Colonic mucosa (tissue), 4 donors: ENCODE results near the gene SOBP. TPM values are rescaled to one million over a fixed set of nuclear protein-coding genes. Genes with fewer than 3 reads are reported as not detected.
A peak's percentile ranks its signal among the peaks of the same experiment; 100 is the strongest.
"Not testable (repeated sequence)": the region's sequence is repeated elsewhere in the genome, so short reads cannot be mapped to it uniquely, and the experiment has no call there.

Experiments used
- DNase-seq: peaks from one replicate; pipeline ENCODE4 v3.0.0-alpha.2; 2020
- H3K27ac ChIP-seq: fragments of 200-600 bp; one replicate; pipeline ENCODE4 v1.8.0; 2021
- H3K27me3 ChIP-seq: fragments of 200-600 bp; one replicate; pipeline ENCODE4 v1.8.0; 2021
- H3K36me3 ChIP-seq: fragments of 200-600 bp; one replicate; pipeline ENCODE4 v1.8.0; 2021
- H3K4me1 ChIP-seq: fragments of 200-600 bp; one replicate; pipeline ENCODE4 v1.8.0; 2021; ENCODE audit warnings: mild to moderate bottlenecking
- H3K4me3 ChIP-seq: fragments of 200-600 bp; one replicate; pipeline ENCODE4 v1.8.0; 2021
- H3K9ac ChIP-seq, 2 donors: one replicate each; pipeline ENCODE4 v1.7.0; 2013; ENCODE audit warnings: control low read depth in 2 of 2, low read depth in 2 of 2, low read length in 2 of 2
- H3K9me3 ChIP-seq: fragments of 200-600 bp; one replicate; pipeline ENCODE4 v1.8.0; 2021
- intact Hi-C: fragments of 100-400 bp; cut with DNase I; formaldehyde crosslinking; loops from one replicate; pipeline ENCODE4 v1.14.1; 2022
- total RNA-seq, 2 donors: library from RNA; stranded (reverse); fragmentation: NEBNext Ultra II Directional in 1 of 2; extraction: Animal tissue kit (Norgen Biotek cat#: 25700) in 1 of 2; gene quantifications; one replicate each; pipeline ENCODE4 v1.2.1, GENCODE V29; 2021
- TF ChIP-seq, protein P1 (sequence below): fragments of 200-600 bp; IDR thresholded peaks from one replicate; pipeline ENCODE4 v1.8.0; 2022; ENCODE audit warnings: antibody characterized with exemption, mild to moderate bottlenecking
- donor health status: healthy.
- donor health status: DM: no; HTN: no; CAD: no.
- donor health status: DM: no; HTN: no; CAD: no.

SOBP gene
- total RNA-seq, 2 donors from 2014 or later: 0.67 to 3.4 TPM

GRCh38 chr6:107460083-107460631 lies 29.8 kb upstream of the SOBP start:
- Histone ChIP-seq H3K9me3 (no peaks in the 10 kb centered on the region), H3K4me1 (no peaks in the 10 kb centered on the region), H3K36me3 (no peaks in the 10 kb centered on the region), H3K27ac (peak overlapping the region; percentile 91), H3K27me3 (no peaks in the 10 kb centered on the region), H3K4me3 (peak overlapping the region; percentile 99), H3K9ac (peak overlapping the region; percentile 93 to 98)
- intact Hi-C loops: no loop called here
- DNase-seq: no peak
- TF ChIP-seq, protein P1, sequence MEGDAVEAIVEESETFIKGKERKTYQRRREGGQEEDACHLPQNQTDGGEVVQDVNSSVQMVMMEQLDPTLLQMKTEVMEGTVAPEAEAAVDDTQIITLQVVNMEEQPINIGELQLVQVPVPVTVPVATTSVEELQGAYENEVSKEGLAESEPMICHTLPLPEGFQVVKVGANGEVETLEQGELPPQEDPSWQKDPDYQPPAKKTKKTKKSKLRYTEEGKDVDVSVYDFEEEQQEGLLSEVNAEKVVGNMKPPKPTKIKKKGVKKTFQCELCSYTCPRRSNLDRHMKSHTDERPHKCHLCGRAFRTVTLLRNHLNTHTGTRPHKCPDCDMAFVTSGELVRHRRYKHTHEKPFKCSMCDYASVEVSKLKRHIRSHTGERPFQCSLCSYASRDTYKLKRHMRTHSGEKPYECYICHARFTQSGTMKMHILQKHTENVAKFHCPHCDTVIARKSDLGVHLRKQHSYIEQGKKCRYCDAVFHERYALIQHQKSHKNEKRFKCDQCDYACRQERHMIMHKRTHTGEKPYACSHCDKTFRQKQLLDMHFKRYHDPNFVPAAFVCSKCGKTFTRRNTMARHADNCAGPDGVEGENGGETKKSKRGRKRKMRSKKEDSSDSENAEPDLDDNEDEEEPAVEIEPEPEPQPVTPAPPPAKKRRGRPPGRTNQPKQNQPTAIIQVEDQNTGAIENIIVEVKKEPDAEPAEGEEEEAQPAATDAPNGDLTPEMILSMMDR: no peak

GRCh38 chr6:107466062-107466461 lies 23.9 kb upstream of the SOBP start:
- no peak overlapping the region for H3K4me3 ChIP-seq
- H3K36me3 ChIP-seq: no peaks in the 10 kb centered on the region
- no peaks in the 10 kb centered on the region for H3K9me3 ChIP-seq
- H3K4me1 ChIP-seq: no peaks in the 10 kb centered on the region
- H3K27ac ChIP-seq: no peak overlapping the region
- intact Hi-C loops: no loop called here
- no peak overlapping the region for H3K9ac ChIP-seq
- H3K27me3 ChIP-seq: no peaks in the 10 kb centered on the region
- DNase-seq: no peak
- TF ChIP-seq, protein P1: no peak

DNA sequence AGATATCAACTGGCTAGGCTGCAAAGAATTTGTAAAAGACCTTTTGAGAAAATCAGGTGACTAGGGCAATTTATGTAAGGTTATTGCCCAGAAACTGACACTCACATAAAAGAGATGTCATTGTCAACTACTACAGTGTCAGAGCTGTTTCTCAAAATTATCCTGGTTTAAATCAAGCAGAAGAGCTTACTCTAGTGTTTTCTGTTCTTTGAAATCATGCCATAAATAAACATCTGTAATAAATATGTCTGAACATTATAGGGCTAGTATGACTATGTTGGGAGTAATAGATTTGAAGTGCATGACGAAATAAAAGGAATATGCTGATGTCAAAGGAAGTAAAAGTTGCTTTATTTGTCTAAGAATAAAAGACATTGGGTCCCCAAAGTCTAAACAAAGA lies 19.6 kb upstream of the SOBP start:
- no peak overlapping the region for H3K27ac ChIP-seq
- H3K4me3 ChIP-seq: no peak overlapping the region
- no peaks in the 10 kb centered on the region for H3K36me3 ChIP-seq
- H3K27me3 ChIP-seq: no peaks in the 10 kb centered on the region
- H3K4me1 ChIP-seq: no peaks in the 10 kb centered on the region
- H3K9me3 ChIP-seq: no peaks in the 10 kb centered on the region
- TF ChIP-seq, protein P1: no peak
- H3K9ac ChIP-seq: no peak overlapping the region
- intact Hi-C loops: no loop called here
- DNase-seq: no peak

DNA sequence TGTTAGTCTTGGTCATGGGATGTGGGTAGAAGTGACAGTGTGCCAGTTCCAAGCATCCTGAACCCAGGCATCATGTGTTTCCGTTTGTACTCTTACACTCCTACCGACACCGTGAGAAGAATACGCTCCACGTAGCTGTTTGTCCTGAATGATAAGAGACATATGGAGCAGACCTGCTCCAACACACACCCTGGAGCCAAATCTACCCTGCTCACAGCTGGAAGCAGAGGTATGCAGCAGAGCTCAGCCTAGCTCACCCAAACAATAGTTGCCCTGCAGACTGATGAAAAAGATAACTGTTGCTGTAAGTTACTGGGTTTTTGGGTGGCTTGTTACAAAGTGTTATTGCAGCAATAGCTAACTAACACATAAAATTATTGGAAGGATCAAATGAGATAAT lies 16.3 kb upstream of the SOBP start:
- intact Hi-C loops: no loop called here
- Histone ChIP-seq H3K36me3 (no peaks in the 10 kb centered on the region), H3K9ac (no peak overlapping the region), H3K9me3 (no peaks in the 10 kb centered on the region), H3K27me3 (no peaks in the 10 kb centered on the region), H3K27ac (no peak overlapping the region), H3K4me1 (no peaks in the 10 kb centered on the region), H3K4me3 (no peak overlapping the region)
- no peak for DNase-seq
- TF ChIP-seq, protein P1: no peak

DNA sequence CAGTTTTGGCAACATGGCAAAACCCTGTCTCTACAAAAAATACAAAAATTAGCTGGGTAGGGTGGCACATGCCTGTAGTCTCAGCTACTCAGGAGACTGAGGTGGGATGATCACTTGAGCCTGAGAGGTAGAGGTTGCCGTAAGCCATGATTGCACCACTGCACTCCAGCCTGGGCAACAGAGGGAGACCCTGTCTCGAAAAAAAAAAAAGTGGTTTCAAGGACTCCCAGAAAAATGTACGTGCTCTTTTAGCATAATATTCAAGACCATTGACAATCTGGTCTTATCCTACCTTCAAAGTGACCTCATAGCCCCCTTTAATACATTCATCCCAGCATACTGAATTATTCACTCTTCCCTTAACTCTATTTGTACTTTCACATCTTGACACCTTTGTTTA lies 14.6 kb upstream of the SOBP start:
- H3K27me3 ChIP-seq, DNase-seq, H3K9ac ChIP-seq, H3K4me1 ChIP-seq, H3K27ac ChIP-seq, H3K9me3 ChIP-seq, H3K36me3 ChIP-seq, intact Hi-C loops, H3K4me3 ChIP-seq: not testable (repeated sequence)

DNA sequence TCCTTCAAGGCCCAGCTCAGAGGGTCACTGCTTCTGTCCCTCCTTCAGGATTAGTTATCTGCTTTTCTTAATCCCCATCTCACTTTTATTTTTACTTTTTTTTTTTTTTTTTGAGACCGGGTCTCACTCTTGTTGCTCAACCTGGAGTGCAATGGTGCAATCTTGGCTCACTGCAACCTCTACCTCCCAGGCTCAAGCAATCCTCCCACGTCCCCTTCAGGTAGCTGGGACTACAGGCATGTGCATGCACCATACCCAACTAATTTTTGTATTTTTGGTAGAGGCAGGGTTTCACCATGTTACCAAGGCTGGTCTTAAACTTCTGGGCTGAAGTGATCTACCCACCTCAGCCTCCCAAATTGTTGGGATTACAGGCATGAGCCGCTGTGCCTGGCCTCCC lies 14.1 kb upstream of the SOBP start:
- intact Hi-C loops, DNase-seq, H3K36me3 ChIP-seq, H3K27ac ChIP-seq, H3K9me3 ChIP-seq, H3K27me3 ChIP-seq, H3K4me1 ChIP-seq, H3K9ac ChIP-seq, H3K4me3 ChIP-seq: not testable (repeated sequence)
